Measurements from ENCODE around the gene LGALS12. TPM values are rescaled to one million over a fixed set of nuclear protein-coding genes. Genes with fewer than 3 reads are reported as not detected.

Gene LGALS12
- total RNA-seq, 1 donor from 2014 or later: 0.68 TPM

- ATAC-seq: no peak
- no peak for DNase-seq
- Histone ChIP-seq H3K4me1 (peaks cover under 1% of the 10 kb centered on the region), H3K27ac (no peak overlapping the region), H3K27me3 (ENCODE audit: low read depth) (no peaks in the 10 kb centered on the region), H3K9me3 (no peaks in the 10 kb centered on the region), H3K36me3 (no peaks in the 10 kb centered on the region), H3K4me3 (no peak overlapping the region)
- intact Hi-C loops (cut with DNase I): no loop called here
- TF ChIP-seq CTCF (IDR thresholded peaks at IDR 0.05): no peak
These were observed 10.2 kb downstream of the LGALS12 start for GRCh38 chr11:63516109-63516508.

DNA sequence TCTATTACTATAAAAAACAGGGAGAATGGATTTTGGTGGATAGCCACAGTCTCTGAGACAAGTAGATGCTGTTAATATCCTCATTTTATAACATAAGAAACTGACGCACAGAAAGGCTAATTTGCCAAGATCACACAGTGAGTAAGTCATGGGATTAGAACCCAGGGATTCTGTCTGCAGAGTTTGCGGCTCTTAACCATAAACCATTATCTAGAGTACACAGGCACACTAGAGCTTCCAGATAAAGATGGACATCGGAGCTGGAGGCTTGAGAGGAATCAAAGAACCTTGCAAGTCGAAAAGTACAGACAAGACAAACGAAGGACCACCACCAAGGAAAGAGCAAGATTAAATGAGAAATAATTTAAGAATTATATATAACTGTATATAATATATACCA lies 11.3 kb downstream of the LGALS12 start:
- Histone ChIP-seq H3K27ac (no peak overlapping the region), H3K9me3 (no peaks in the 10 kb centered on the region), H3K4me1 (no peaks in the 10 kb centered on the region), H3K36me3 (no peaks in the 10 kb centered on the region), H3K4me3 (no peak overlapping the region), H3K27me3 (ENCODE audit: low read depth) (no peaks in the 10 kb centered on the region)
- DNase-seq (no peak), ATAC-seq (no peak)
- TF ChIP-seq CTCF (IDR thresholded peaks at IDR 0.05): no peak
- intact Hi-C loops (cut with DNase I): no loop called here

DNA sequence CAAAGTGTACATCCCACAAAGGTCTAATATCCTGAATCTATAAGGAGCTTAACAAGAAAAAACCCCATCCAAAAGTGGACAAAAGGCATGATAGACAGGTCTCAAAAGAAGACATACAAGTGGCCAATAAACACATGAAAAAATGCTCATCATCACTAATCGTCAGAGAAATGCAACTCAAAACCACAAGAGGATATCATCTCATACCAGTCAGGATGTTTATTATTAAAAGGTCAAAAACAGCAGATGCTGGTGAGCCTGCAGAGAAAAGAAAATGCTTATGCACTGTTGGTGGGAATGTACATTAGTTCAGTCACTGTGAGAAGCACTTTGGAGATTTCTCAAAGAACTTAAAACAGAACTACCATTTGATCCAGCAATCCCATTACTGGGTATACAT lies 12.7 kb downstream of the LGALS12 start:
- TF ChIP-seq CTCF (IDR thresholded peaks at IDR 0.05): no peak
- ATAC-seq: no peak
- H3K27me3 ChIP-seq (ENCODE audit: low read depth): no peaks in the 10 kb centered on the region
- intact Hi-C loops (cut with DNase I): no loop called here
- no peaks in the 10 kb centered on the region for H3K9me3 ChIP-seq
- no peak overlapping the region for H3K27ac ChIP-seq
- H3K4me3 ChIP-seq: no peak overlapping the region
- H3K4me1 ChIP-seq: no peaks in the 10 kb centered on the region
- no peak for DNase-seq
- no peaks in the 10 kb centered on the region for H3K36me3 ChIP-seq

- ATAC-seq (no peak), DNase-seq (no peak)
- Histone ChIP-seq H3K27ac (no peak overlapping the region), H3K4me1 (no peaks in the 10 kb centered on the region), H3K27me3 (ENCODE audit: low read depth) (no peaks in the 10 kb centered on the region), H3K9me3 (no peaks in the 10 kb centered on the region), H3K4me3 (no peak overlapping the region), H3K36me3 (no peaks in the 10 kb centered on the region)
- TF ChIP-seq CTCF (IDR thresholded peaks at IDR 0.05): no peak
- intact Hi-C loops (cut with DNase I): no loop called here
These were observed 14.8 kb downstream of the LGALS12 start for GRCh38 chr11:63520606-63521170.

- no peak for TF ChIP-seq CTCF (IDR thresholded peaks at IDR 0.05)
- Histone ChIP-seq H3K4me3 (no peak overlapping the region), H3K27ac (no peak overlapping the region), H3K27me3 (ENCODE audit: low read depth) (no peaks in the 10 kb centered on the region), H3K9me3 (no peaks in the 10 kb centered on the region), H3K36me3 (no peaks in the 10 kb centered on the region), H3K4me1 (no peaks in the 10 kb centered on the region)
- intact Hi-C loops (cut with DNase I): no loop called here
- no peak for ATAC-seq
- no peak for DNase-seq
These were observed 16.0 kb downstream of the LGALS12 start for GRCh38 chr11:63521896-63522295.

GRCh38 chr11:63523151-63523550 lies 17.3 kb downstream of the LGALS12 start:
- no peaks in the 10 kb centered on the region for H3K4me1 ChIP-seq
- DNase-seq (no peak), ATAC-seq (no peak)
- no peak overlapping the region for H3K27ac ChIP-seq
- no peak for TF ChIP-seq CTCF (IDR thresholded peaks at IDR 0.05)
- H3K9me3 ChIP-seq: no peaks in the 10 kb centered on the region
- no peak overlapping the region for H3K4me3 ChIP-seq
- H3K27me3 ChIP-seq (ENCODE audit: low read depth): no peaks in the 10 kb centered on the region
- H3K36me3 ChIP-seq: no peaks in the 10 kb centered on the region
- intact Hi-C loops (cut with DNase I): no loop called here

Data from lower lobe of right lung (tissue), 2 donors.